HUDEP-2 (cell line): Measurements from ENCODE around the gene SLC35B2.

Source experiments
- DNase-seq, 76 experiments: peaks; one replicate each; lab custom pipeline; 2025; ENCODE audit not compliant: unreplicated experiment in 76 of 76; lab: John Stamatoyannopoulos, UW

SLC35B2 gene

GRCh38 chr6:44286747-44287146, 29.4 kb upstream of the SLC35B2 start:
- no peak for DNase-seq

- no peak for DNase-seq
Observed at GRCh38 chr6:44286285-44286565, 28.9 kb upstream of the SLC35B2 start.

GRCh38 chr6:44285552-44286284, 28.4 kb upstream of the SLC35B2 start:
- peak in 12 of 76 experiments; percentile 5 to 52 (median 20) for DNase-seq

- no peak for DNase-seq
Observed at GRCh38 chr6:44284867-44285266, 27.5 kb upstream of the SLC35B2 start.

DNA sequence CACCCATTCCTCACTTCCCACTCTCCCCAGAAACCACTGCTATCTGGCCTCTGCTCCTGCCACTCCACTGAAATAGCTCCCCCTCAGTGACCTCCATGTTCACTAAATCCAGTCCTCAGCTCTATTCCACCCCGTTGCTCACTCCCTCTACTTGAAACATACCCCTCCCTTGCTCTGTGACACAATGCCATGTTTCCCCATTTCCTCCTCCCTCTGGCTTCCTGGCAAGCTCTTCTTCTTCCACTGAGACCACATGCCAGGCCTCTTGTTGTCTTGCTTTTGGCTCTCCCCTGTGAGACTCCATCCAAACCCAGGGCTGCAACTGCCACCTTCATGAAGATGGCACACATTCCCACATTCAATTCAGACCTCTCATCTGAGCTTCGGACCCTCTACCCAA, 26.8 kb upstream of the SLC35B2 start:
- DNase-seq = no peak

DNA sequence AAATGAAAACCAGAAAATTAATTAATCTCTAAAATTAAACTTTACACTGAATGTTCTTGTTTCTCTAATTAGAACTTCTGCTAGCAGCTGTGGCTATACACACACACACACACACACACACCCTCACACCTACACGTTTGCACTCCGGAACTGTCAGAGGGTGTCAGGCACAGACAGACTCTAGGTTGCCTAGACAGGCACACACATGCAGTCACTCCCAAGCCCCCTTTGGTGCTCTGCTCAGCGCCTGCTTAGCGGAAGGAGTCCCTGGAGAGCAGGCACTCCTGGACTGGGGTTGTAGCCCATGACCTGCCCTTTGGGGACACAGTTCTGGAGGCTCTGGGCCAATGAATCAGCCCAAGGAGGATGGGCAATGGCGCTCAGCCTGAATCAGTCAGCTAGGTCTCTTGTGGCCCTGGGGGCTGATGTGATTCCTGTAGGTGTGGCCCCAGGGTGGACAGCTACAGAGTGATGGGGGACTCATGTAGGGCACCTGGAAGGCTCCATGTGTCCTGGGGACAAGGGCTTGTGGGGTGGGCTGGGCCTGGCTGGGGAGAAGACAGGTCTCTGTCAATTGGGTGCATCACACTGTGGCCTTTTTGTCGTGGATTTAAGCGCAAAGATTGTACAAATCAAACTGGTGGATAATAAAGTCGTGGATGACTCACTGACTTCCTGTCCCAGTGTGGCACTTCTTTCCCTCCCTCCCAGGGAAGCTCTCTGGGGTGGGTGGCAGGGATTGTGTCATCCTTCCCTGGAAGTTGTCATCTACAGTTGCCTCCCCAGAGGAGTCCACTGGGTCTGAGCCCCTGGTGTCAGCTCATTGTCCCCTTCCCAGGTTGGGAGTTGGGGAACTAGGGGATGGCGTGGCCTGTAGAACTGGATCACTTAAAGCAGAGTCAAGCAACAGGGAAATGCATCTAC, 21.7 kb upstream of the SLC35B2 start:
- DNase-seq = no peak

GRCh38 chr6:44278315-44278714, 21.0 kb upstream of the SLC35B2 start:
- DNase-seq = no peak

DNA sequence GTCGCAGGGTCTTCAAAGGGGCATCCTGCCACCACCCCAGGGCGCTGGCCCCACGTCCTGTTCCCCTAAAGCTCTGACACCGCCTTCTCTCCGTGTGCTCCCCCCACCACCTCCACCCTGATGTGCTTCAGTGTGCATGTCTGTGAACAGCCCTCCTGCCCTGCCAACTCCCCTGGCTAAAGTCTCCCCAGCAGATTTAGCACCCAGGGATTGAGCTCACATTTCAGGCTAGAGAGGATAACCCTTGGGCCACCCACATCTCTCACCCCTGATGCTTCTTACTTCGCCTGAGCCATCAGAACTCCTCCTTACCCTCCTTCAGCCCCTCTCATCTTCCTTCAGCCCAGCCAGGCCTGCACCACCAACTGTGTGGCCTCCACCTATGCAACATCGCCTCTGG, 20.4 kb upstream of the SLC35B2 start:
- no peak for DNase-seq

DNA sequence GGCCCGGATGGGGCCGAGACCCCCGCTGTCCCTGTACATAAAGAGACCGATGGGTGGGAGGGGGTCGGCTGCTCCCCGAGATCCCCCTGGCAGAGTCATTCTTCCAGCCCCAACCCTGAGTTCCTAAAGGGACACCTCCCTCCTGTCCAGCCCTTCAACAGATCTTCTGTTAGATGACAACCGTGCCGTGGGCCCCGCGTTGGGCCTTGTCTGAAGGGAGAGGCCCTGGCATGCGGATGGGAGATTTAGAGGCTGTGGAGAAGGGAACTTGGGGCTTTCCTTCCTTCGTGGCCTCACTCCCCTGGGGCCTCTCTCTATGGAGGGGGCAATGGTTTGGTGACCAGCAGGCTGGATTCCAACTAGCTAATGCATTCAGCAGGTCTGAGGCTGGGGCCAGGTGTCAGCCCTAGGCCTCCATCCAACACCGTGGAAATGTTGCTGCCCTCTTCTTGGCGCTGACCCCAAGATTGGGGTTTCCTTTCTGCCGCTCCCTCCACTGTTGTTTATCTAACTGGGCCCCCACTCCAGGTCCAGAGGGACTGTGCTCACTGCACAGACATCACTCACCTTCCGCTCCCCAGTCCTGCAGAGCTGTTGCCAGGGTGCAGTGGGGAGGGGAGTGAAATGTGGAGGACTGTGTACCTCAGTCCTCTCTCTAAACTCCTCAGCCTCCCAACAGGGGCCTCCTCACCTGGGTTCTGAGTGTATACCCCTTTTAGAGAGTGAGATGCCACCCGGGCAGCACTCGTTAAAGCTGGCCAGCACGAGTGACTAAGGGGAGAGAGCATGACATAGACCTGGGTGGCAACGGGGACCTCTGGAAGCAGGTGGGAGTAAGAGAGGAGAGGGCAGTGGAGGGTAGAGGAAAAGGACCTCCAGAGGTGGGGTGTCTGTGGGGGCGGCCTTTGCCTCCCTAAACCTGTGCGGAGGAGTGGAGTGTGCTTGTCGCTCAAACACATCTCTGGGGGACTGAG, 19.6 kb upstream of the SLC35B2 start:
- DNase-seq = no peak

DNA sequence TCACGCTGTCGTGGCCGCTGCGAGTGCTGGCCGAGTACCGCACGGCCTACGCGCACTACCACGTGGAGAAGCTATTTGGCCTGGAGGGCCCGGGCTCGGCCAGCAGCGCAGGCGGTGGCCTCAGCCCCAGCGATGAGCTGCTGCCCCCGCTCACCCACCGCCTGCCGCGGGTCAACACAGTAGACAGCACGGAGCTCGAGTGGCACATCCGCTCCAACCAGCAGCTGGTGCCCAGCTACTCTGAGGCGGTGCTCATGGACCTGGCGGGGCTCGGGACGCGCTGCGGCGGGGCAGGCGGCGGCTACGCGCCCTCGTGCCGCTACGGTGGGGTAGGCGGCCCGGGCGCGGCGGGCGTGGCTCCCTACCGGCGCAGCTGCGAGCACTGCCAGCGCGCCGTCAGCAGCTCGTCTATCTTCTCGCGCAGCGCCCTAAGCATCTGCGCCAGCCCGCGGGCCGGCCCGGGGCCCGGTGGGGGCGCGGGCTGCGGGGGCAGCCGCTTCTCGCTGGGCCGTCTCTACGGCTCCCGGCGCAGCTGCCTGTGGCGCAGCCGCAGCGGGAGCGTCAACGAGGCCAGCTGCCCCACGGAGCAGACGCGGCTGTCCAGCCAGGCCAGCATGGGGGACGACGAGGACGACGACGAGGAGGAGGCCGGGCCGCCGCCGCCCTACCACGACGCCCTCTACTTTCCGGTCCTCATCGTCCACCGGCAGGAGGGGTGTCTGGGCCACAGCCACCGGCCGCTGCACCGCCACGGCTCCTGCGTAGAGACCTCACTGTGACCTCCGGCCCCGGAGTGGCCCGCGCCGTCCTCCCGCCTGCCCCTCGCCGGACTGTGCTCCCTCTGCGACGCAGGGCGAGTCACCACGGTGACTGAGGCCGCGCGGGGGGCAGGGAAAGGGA, 18.7 kb upstream of the SLC35B2 start:
- no peak for DNase-seq

GRCh38 chr6:44275271-44275748, 18.0 kb upstream of the SLC35B2 start:
- no peak for DNase-seq

GRCh38 chr6:44273617-44274016, 16.3 kb upstream of the SLC35B2 start:
- DNase-seq = no peak

DNA sequence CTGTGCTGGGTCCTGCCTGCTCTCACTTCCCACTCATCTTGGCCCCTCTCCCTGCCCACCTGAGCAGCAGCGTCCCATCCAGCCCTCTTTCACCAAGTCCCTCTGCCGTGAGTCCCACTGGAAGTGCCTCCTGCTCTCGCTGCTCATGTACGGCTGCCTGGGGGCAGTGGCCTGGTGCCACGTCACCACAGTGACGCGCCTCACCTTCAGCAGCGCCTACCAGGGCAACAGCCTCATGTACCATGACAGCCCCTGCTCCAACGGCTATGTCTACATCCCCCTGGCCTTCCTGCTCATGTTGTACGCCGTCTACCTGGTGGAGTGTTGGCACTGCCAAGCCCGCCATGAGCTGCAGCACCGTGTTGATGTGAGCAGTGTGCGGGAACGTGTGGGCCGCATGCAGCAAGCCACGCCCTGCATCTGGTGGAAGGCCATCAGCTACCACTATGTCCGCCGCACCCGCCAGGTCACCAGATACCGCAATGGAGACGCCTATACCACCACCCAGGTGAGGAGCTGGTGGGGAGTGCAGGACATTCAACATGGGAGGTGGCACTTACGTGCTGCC, 15.8 kb upstream of the SLC35B2 start:
- DNase-seq = no peak

DNA sequence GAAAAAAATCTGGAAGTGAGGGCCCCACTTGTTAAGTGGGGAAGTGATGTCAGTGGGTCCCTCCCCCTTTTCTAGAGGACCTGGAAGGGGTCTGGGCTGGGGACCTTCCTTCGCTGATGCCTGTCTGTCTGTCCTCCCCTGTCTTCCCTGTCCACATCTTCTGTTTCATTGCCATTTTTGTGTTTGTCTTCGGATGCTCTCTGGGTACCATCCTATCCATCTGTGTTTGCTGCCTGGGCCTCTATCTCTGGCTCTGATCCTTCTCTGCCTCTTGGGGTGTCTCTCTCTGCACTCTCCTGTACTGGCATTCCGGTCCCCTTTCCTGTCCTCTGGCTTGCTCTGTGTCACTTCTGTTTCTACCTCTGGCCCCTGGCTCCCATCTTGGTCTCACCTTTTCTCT, 15.2 kb upstream of the SLC35B2 start:
- DNase-seq = no peak

DNA sequence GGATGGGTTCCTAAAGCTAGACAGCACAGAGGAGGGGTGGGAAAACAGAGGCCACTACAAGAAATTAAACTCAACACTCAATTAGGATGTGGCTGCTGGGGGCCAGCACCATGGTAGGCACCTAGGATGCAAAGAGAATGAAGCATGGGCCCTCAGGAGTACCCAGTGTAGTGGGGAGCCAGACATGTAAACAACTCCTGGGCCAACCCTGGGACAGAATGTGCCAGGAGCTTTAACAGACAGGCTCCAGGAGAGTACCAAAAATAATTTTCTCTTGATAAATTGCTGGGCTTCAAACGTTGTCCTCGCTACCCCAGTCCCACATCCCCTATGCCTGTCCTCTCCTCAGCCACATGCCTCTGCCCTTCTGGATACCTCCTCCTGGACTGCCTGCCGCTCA, 14.6 kb upstream of the SLC35B2 start:
- no peak for DNase-seq

DNA sequence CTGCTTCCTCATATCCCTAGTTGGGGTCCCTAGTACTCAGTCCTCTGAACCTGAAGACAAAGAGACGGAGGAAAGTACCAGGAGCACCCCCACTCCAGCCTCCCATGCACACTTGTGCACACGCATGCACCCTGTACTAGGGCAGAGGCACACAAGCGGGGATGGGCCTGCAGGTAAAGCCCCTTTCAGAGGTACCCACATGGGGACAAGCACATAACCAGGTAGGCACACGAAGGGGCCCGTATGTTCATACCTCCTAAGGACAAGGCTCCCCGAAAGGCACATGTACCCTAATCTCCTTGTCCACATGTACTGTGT, 14.0 kb upstream of the SLC35B2 start:
- DNase-seq = no peak

- no peak for DNase-seq
Observed at GRCh38 chr6:44270526-44271405, 13.4 kb upstream of the SLC35B2 start.

GRCh38 chr6:44269921-44270525, 12.7 kb upstream of the SLC35B2 start, which contains the start of gene TMEM151B:
Gene TMEM151B, plus strand, starts transcription at chr6:44270450. Its CDS starts 293 bp downstream, at chr6:44270743.
- no peak for DNase-seq
